Measurements from ENCODE around the gene MBLAC1. TPM values are rescaled to one million over a fixed set of nuclear protein-coding genes. Genes with fewer than 3 reads are reported as not detected.

Gene MBLAC1
- total and polyA plus RNA-seq, 2 of the 4 experiments (the other 2 are of a cell fraction), result 0.72 to 1.4 TPM

- H4K8ac ChIP-seq (ENCODE audit: low read depth in 2 of 2, low read length in 2 of 2), result peak within 1 kb of the TSS; percentile 80 to 99
- H3K4me3 ChIP-seq (ENCODE audit: insufficient read depth, low read depth, low read length), result peak within 1 kb of the TSS; percentile 66
- peak within 1 kb of the TSS; percentile 47 for H3K56ac ChIP-seq (ENCODE audit: extremely low read depth, insufficient read depth, low read length)
- H3K4me1 ChIP-seq (ENCODE audit: control insufficient read depth, insufficient read depth, low read length), result 0 out of 2 replicates have a peak, but pooled peaks cover 2% of the 10 kb centered on the region
- peaks cover 17 to 43% of the 10 kb centered on the region in 2 experiments for H3K79me1 ChIP-seq (ENCODE audit: low read depth in 1 of 2, low read length in 2 of 2)
- CTCF ChIA-PET, result interaction anchor here (0.8 to 1.0 kb wide), 2 partner anchors 8 to 16 kb away, joined by 3 read pairs; no protein-coding TSS in a partner anchor
- H3K4me2 ChIP-seq (ENCODE audit: low read depth, low read length), result peak within 1 kb of the TSS; percentile 79
- 3% methylated on average over 7 of the region's 46 CpGs; no CpG with 5 or more reads in 1 of the 2 experiments for WGBS, 2 experiments (ENCODE audit: extremely low coverage in 2 of 2, insufficient read length in 1 of 2)
- H3K9ac ChIP-seq (ENCODE audit: low read depth, low read length), result peak within 1 kb of the TSS; percentile 90
- in situ Hi-C loops (cut with MboI; ENCODE audit: low sequenced_read_pairs), result no loop called here
- no peak within 1 kb of the TSS for H2BK20ac ChIP-seq (ENCODE audit: low read depth, low read length)
- H3K4ac ChIP-seq (ENCODE audit: low read depth, low read length), result peak within 1 kb of the TSS; percentile 94
- H2AK9ac ChIP-seq (replicated peaks; ENCODE audit: low read depth, low read length, poor library complexity), result peak within 1 kb of the TSS; percentile 96
- H4K5ac ChIP-seq (ENCODE audit: low read depth, low read length), result peak within 1 kb of the TSS; percentile 71
- peak within 1 kb of the TSS; percentile 44; the same call in 1 of the 2 replicates for H2BK120ac ChIP-seq (ENCODE audit: low read depth, low read length)
- POLR2A ChIA-PET (ENCODE audit: unreplicated experiment), result interaction anchor here (0.5 to 0.6 kb wide), 3 partner anchors 8 to 45 kb away, joined by 3 to 6 read pairs (median 3); no protein-coding TSS in a partner anchor
- H3K36me3 ChIP-seq (ENCODE audit: control insufficient read depth, insufficient read depth, low read length), result peaks cover 9% of the 10 kb centered on the region
- peak within 1 kb of the TSS; percentile 86 for H3K27ac ChIP-seq (ENCODE audit: insufficient read depth, low read length)
- DNase-seq, result peak; percentile 99
- no TSS peak for BruUV-seq (replicated peaks)
- peak within 1 kb of the TSS; percentile 94 for H2AFZ ChIP-seq (replicated peaks; ENCODE audit: low read length, poor library complexity)
- H3K9me3 ChIP-seq (ENCODE audit: control insufficient read depth, insufficient read depth, low read length), result no peaks in the 10 kb centered on the region
- H2BK5ac ChIP-seq (ENCODE audit: low read depth, low read length, poor library complexity, severe bottlenecking), result peak within 1 kb of the TSS; percentile 82
- peak within 1 kb of the TSS; percentile 90 for H3K23ac ChIP-seq (ENCODE audit: low read depth, low read length)
- dilution Hi-C loops (cut with HindIII; ENCODE audit: low sequenced_read_pairs, unreplicated experiment), result no loop called here
- H3K27me3 ChIP-seq (ENCODE audit: control insufficient read depth, insufficient read depth, low read length), result no peaks in the 10 kb centered on the region
- H2AK5ac ChIP-seq (ENCODE audit: low read depth, low read length), result peak within 1 kb of the TSS; percentile 76
- H3K9me1 ChIP-seq (ENCODE audit: insufficient read depth, low read length), result no peaks in the 10 kb centered on the region
- H4K91ac ChIP-seq (ENCODE audit: insufficient read depth, low read depth, low read length), result peak within 1 kb of the TSS; percentile 90
- peaks cover 5% of the 10 kb centered on the region; the same call in 1 of the 2 replicates for H4K20me1 ChIP-seq (ENCODE audit: insufficient read depth, low read length)
- intact Hi-C loops (cut with micrococcal nuclease), result no loop called here
- H2BK15ac ChIP-seq (ENCODE audit: low read depth, low read length), result no peak within 1 kb of the TSS
- H3K18ac ChIP-seq (ENCODE audit: low read depth, low read length), result peak within 1 kb of the TSS; percentile 70
- H3K14ac ChIP-seq (replicated peaks; ENCODE audit: low read depth, low read length), result peak within 1 kb of the TSS; percentile 91
- ATAC-seq (ENCODE audit: low read depth), result peak; percentile 99
- no peak for TF ChIP-seq RAD21 (IDR thresholded peaks at IDR 0.05; ENCODE audit: low read length)
- no peak for TF ChIP-seq SMC3 (IDR thresholded peaks at IDR 0.05; ENCODE audit: low read depth, low read length)
- TF ChIP-seq NFE2L2 (IDR thresholded peaks at IDR 0.05; ENCODE audit: low read depth, low read length), result no peak
- TF ChIP-seq RCOR1 (IDR thresholded peaks at IDR 0.05; ENCODE audit: insufficient replicate concordance, low read length), result no peak
- TF ChIP-seq ELK1 (IDR thresholded peaks at IDR 0.05; ENCODE audit: borderline replicate concordance, low read depth, low read length), result no peak
- no peak for TF ChIP-seq MAFK (IDR thresholded peaks at IDR 0.05; ENCODE audit: low read depth, low read length)
- peak; percentile 93 for TF ChIP-seq CEBPB (IDR thresholded peaks at IDR 0.05; ENCODE audit: low read depth, low read length)
- peak; percentile 92 for TF ChIP-seq BHLHE40 (IDR thresholded peaks at IDR 0.05; ENCODE audit: low read depth, low read length)
- TF ChIP-seq MAZ (IDR thresholded peaks at IDR 0.05; ENCODE audit: borderline replicate concordance, low read depth, low read length), result peak; percentile 92
- TF ChIP-seq MXI1 (IDR thresholded peaks at IDR 0.05; ENCODE audit: borderline replicate concordance, low read depth, low read length), result no peak; the same call in 1 of the 2 replicates
- peak; percentile 73 for TF ChIP-seq FOS (IDR thresholded peaks at IDR 0.05; ENCODE audit: low read depth, low read length)
- TF ChIP-seq USF2 (IDR thresholded peaks at IDR 0.05; ENCODE audit: low read depth, low read length), result peak; percentile 95
- TF ChIP-seq CTCF (conservative IDR thresholded peaks at IDR 0.05; ENCODE audit: low read depth, low read length), result no peak
Measured at GRCh38 chr7:100148559-100149328, 22.0 kb downstream of the MBLAC1 start, which contains the start of gene LAMTOR4. Gene LAMTOR4, plus strand, starts transcription at chr7:100148918. Its CDS starts 55 bp downstream, at chr7:100148973.
